HG03469 (cell line): Measurements from ENCODE around the gene MEIS3.
"Not testable (repeated sequence)": the region's sequence is repeated elsewhere in the genome, so short reads cannot be mapped to it uniquely, and the experiment has no call there.

Experiments
- ATAC-seq: cut with Tn5 transposase; IDR thresholded peaks from one replicate; pipeline ENCODE4 v1.9.1; 2021; ENCODE audit warnings: mild to moderate bottlenecking, moderate library complexity, moderate number of reproducible peaks; ENCODE audit not compliant: unreplicated experiment

MEIS3 gene

GRCh38 chr19:47365455-47365854 lies 53.9 kb downstream of the MEIS3 start:
- not testable (repeated sequence) for ATAC-seq

- no peak for ATAC-seq
These were observed 55.4 kb downstream of the MEIS3 start for GRCh38 chr19:47363758-47364531.

GRCh38 chr19:47362321-47362720 lies 57.0 kb downstream of the MEIS3 start:
- no peak for ATAC-seq

- ATAC-seq: no peak
These were observed 60.4 kb downstream of the MEIS3 start for GRCh38 chr19:47358936-47359335.

GRCh38 chr19:47357788-47358680 lies 61.3 kb downstream of the MEIS3 start:
- ATAC-seq: no peak

- no peak for ATAC-seq
These were observed 62.4 kb downstream of the MEIS3 start for GRCh38 chr19:47356900-47357299.

- ATAC-seq: no peak
These were observed 66.0 kb downstream of the MEIS3 start for GRCh38 chr19:47353307-47353712.
